Thyroid gland (tissue), 4 donors: ENCODE data around the gene XKR3. TPM values are rescaled to one million over a fixed set of nuclear protein-coding genes. Genes with fewer than 3 reads are reported as not detected.

Experiments
- DNase-seq, 2 donors: peaks; one replicate each; pipeline ENCODE4 v3.0.0-alpha.2; 2019
- H3K27ac ChIP-seq, 3 donors: fragments of 200-600 bp; sonication (generic); 1 replicate in 2 of 3; 2 replicates in 1 of 3; pipeline ENCODE4 v1.5.1; 2016 to 2019; ENCODE audit warnings: mild to moderate bottlenecking in 1 of 3, moderate library complexity in 1 of 3
- H3K27me3 ChIP-seq: fragments of 200-600 bp; sonication (generic); one replicate; pipeline ENCODE4 v1.5.1; 2019
- H3K36me3 ChIP-seq, 2 donors: fragments of 200-600 bp; sonication (generic); one replicate each; pipeline ENCODE4 v1.5.1; 2016 to 2019
- H3K4me1 ChIP-seq, 2 donors: fragments of 200-600 bp; sonication (generic); one replicate each; pipeline ENCODE4 v1.5.1; 2017 to 2019
- H3K4me3 ChIP-seq, 3 donors: fragments of 200-600 bp; sonication (generic); replicated peaks in 1 of 3; 1 replicate in 2 of 3; 2 replicates in 1 of 3; pipeline ENCODE4 v1.5.1; 2016; ENCODE audit warnings: mild to moderate bottlenecking in 1 of 3
- H3K9me3 ChIP-seq: fragments of 200-600 bp; sonication (generic); one replicate; pipeline ENCODE4 v1.5.1; 2017
- CTCF ChIP-seq, 6 experiments: fragments of 200-600 bp in 3 of 6; fragments of 450-650 bp in 3 of 6; sonication (generic) in 3 of 6; IDR thresholded peaks; one replicate each; pipeline ENCODE4 v1.5.1; 2016 to 2019; ENCODE audit warnings: antibody characterized with exemption in 6 of 6, mild to moderate bottlenecking in 2 of 6, inconsistent platforms in 1 of 6, moderate library complexity in 1 of 6
- POLR2A ChIP-seq, 2 donors: fragments of 450-650 bp; IDR thresholded peaks; one replicate each; pipeline ENCODE4 v1.6.1; 2017; ENCODE audit warnings: antibody characterized with exemption in 2 of 2, mild to moderate bottlenecking in 2 of 2, moderate library complexity in 1 of 2
- WGBS, 2 donors: methylation state at CpG; one replicate each; pipeline ENCODE4 v1.1.5; 2017; 5-methylcytosine and 5-hydroxymethylcytosine counted together
- intact Hi-C: fragments of 100-400 bp; cut with DNase I; formaldehyde crosslinking; loops from one replicate; pipeline ENCODE4 v1.15.1; 2023
- total RNA-seq, 4 donors: library from RNA; depleted of rRNA; stranded (reverse); fragments of >200 nt; gene quantifications; one replicate each; pipeline ENCODE4 v1.2.3, GENCODE V29; 2016

XKR3 gene
- total RNA-seq, 4 donors from 2014 or later, result not detected

GRCh38 chr22:16807109-16807508, 18.1 kb downstream of the XKR3 start:
- Histone ChIP-seq H3K4me3 (no peak overlapping the region), H3K36me3 (no peaks in the 10 kb centered on the region), H3K4me1 (no peaks in the 10 kb centered on the region), H3K9me3 (no peaks in the 10 kb centered on the region), H3K27ac (no peak overlapping the region), H3K27me3 (no peaks in the 10 kb centered on the region)
- 54% methylated on average over 2 of the region's 2 CpGs for WGBS, 2 donors
- no peak for TF ChIP-seq CTCF (IDR thresholded peaks at IDR 0.05)
- TF ChIP-seq POLR2A (IDR thresholded peaks at IDR 0.05), result no peak
- DNase-seq, result no peak
- intact Hi-C loops, result no loop called here

- WGBS, 2 donors, result 83 to 87% methylated on average over 5 of the region's 5 CpGs
- no peak for DNase-seq
- H3K36me3 ChIP-seq, result no peaks in the 10 kb centered on the region
- TF ChIP-seq CTCF (IDR thresholded peaks at IDR 0.05), result no peak
- TF ChIP-seq POLR2A (IDR thresholded peaks at IDR 0.05), result no peak
- H3K27ac ChIP-seq, result no peak overlapping the region
- H3K4me3 ChIP-seq, result no peak overlapping the region
- H3K4me1 ChIP-seq, result no peaks in the 10 kb centered on the region
- intact Hi-C loops, result no loop called here
- no peaks in the 10 kb centered on the region for H3K27me3 ChIP-seq
- no peaks in the 10 kb centered on the region for H3K9me3 ChIP-seq
Observed at GRCh38 chr22:16806401-16806800, 18.8 kb downstream of the XKR3 start.

GRCh38 chr22:16804882-16805281, 20.3 kb downstream of the XKR3 start:
- Histone ChIP-seq H3K4me3 (no peak overlapping the region), H3K4me1 (no peaks in the 10 kb centered on the region), H3K27me3 (no peaks in the 10 kb centered on the region), H3K9me3 (no peaks in the 10 kb centered on the region), H3K27ac (no peak overlapping the region), H3K36me3 (no peaks in the 10 kb centered on the region)
- no peak for DNase-seq
- intact Hi-C loops, result no loop called here
- WGBS, 2 donors, result 60 to 62% methylated on average over 2 of the region's 2 CpGs
- TF ChIP-seq POLR2A (IDR thresholded peaks at IDR 0.05), result no peak
- no peak for TF ChIP-seq CTCF (IDR thresholded peaks at IDR 0.05)

GRCh38 chr22:16803255-16803917, 21.8 kb downstream of the XKR3 start:
- H3K4me1 ChIP-seq, result no peaks in the 10 kb centered on the region
- no peaks in the 10 kb centered on the region for H3K9me3 ChIP-seq
- intact Hi-C loops, result no loop called here
- TF ChIP-seq POLR2A (IDR thresholded peaks at IDR 0.05), result no peak
- TF ChIP-seq CTCF (IDR thresholded peaks at IDR 0.05), result no peak
- no peaks in the 10 kb centered on the region for H3K36me3 ChIP-seq
- DNase-seq, result no peak
- H3K27me3 ChIP-seq, result no peaks in the 10 kb centered on the region
- H3K27ac ChIP-seq, result no peak overlapping the region
- no peak overlapping the region for H3K4me3 ChIP-seq
- WGBS, 2 donors, result 76 to 88% methylated on average over 4 of the region's 4 CpGs

- H3K4me3 ChIP-seq, result no peak overlapping the region
- no peaks in the 10 kb centered on the region for H3K36me3 ChIP-seq
- H3K27ac ChIP-seq, result no peak overlapping the region
- WGBS, 2 donors, result 88 to 89% methylated on average over 3 of the region's 3 CpGs
- H3K4me1 ChIP-seq, result no peaks in the 10 kb centered on the region
- TF ChIP-seq CTCF (IDR thresholded peaks at IDR 0.05), result no peak
- no peak for TF ChIP-seq POLR2A (IDR thresholded peaks at IDR 0.05)
- H3K9me3 ChIP-seq, result no peaks in the 10 kb centered on the region
- no peaks in the 10 kb centered on the region for H3K27me3 ChIP-seq
- DNase-seq, result no peak
- intact Hi-C loops, result no loop called here
Observed at GRCh38 chr22:16801571-16801970, 23.6 kb downstream of the XKR3 start.
